GM18517 (cell line): Measurements from ENCODE around the gene DMD.

Experiments
- ATAC-seq: cut with Tn5 transposase; IDR thresholded peaks from one replicate; pipeline ENCODE4 v1.9.1; 2021; ENCODE audit warnings: mild to moderate bottlenecking, moderate library complexity; ENCODE audit not compliant: unreplicated experiment

DMD gene

DNA sequence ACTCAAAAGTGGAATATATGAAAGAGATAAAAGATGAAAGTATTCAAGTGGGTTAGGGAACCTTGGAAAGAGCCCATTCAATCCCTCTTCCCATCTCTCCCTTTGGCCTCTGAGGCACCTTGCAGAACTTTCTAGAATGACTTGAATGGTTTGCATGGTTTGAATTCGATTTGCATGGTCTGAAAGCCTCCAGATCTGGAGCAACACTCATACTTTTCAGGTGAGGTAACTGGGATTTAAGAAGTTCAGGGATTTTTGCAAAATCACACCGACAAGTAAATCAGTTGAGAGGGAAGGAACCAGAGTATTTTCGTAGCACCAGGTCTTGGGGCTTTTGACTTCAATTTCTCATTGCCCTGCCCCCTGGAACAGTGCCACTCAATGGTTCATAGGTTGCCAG lies 1663.5 kb downstream of the DMD start:
- no peak for ATAC-seq

- ATAC-seq, result no peak
These were observed 1663.9 kb downstream of the DMD start for GRCh38 chrX:31547416-31547815.

DNA sequence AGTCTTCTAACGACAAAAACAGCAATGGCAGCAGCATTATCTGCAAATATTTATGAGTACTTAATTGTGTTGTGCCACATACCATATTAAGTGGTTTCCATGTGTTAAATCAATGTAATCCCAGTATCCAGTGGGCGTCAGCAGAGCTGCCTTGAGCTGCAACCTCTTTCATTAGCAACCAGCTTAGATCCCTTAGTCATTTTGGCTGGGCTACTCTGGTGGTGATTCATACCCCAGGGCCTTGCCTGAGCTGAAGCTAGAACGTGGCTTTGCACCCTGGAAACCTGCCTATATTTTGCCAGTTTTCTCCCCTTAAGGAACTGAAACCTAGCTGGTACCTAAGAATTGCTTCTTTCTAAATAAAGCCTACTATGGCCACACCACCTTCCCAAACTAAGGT lies 1665.2 kb downstream of the DMD start:
- ATAC-seq, result no peak

DNA sequence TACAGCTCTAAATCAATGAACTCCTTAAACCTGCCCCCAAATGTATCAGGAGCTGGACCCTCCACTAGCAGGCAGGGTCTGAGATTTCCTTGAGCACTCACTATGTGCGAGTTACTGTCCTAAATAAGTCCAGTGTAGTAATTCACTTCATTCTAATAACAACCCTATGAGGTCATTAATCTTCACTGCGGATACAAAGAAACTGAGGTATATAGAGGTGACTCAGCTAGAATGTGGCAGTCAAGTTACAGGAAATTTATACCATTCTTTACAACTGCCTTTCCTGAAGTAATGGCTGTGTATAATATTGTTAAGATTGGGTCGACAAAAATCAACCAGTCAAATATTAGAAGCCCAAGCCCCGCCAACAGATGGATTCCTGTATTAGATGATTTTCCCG lies 1665.6 kb downstream of the DMD start:
- ATAC-seq, result no peak

- no peak for ATAC-seq
These were observed 1666.2 kb downstream of the DMD start for GRCh38 chrX:31545191-31545590.

GRCh38 chrX:31543634-31544033 lies 1667.7 kb downstream of the DMD start:
- ATAC-seq, result no peak

DNA sequence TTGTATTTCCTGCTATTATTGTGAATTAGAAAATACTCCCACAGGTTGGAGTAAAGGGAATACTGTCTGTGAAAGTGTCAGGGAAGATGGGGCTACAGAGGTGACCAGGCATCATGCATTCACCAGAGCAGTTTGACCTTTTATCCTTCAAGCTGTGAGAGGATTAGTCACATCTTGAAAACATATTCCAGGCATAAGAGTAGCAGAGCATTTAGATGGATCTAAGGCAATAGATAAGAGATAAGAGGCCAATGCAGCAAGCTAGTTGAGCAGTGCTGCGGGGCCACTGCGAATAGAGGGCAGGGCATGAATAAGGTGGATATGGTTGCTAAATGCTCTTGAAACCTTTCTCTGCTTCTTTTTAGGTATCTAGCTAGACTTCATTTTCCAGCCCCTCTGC lies 1668.8 kb downstream of the DMD start:
- ATAC-seq, result no peak

DNA sequence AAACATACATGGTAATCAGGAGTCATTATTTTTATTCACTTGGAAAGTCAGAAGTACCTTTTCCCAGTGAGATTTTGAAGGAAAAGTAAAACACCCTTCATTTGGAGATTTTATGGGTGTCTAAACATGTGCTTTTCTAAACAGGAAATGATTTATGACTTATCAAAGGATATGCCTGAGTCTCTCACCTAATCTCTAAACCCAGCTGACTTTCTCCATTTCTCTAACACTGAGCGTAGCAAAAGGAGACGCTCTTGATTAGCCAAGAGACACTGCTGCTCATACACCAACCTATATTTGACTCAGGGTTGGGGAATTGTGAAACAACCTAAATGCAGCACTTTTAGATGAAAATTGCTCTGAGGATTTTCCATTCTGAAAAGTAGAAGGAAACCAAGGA lies 1671.0 kb downstream of the DMD start:
- no peak for ATAC-seq

DNA sequence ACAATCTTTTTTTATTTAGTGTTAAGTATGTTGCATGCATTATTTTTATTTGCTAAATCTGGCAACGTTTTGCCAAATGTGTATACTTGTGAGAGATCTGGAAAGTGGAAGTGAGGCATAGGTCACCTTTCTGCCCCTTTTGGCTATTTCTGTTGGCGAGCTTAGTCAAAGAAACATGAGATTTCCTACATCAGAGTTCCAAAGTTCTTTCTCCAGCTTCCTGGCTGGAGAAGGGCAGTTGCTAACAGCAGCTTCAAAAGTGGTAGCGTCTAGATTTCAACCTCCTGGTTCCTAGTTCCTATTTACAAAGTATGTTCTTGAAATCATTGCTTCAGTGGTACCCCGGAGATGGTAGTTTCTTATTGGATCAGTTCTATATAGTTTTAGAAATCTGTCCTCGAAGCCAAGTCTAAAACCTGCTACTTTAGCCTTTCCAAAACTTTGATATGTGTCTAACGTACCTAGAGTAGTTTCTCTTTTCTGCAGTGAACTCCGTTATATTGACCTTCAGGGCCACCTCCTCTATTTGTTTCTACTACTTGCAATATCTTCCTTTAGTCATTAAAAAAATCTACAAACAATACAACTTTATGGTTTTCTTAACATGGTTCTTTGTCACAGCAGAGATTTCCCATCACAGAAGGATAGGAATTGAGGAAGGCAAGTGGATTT lies 1683.8 kb downstream of the DMD start:
- ATAC-seq, result no peak

DNA sequence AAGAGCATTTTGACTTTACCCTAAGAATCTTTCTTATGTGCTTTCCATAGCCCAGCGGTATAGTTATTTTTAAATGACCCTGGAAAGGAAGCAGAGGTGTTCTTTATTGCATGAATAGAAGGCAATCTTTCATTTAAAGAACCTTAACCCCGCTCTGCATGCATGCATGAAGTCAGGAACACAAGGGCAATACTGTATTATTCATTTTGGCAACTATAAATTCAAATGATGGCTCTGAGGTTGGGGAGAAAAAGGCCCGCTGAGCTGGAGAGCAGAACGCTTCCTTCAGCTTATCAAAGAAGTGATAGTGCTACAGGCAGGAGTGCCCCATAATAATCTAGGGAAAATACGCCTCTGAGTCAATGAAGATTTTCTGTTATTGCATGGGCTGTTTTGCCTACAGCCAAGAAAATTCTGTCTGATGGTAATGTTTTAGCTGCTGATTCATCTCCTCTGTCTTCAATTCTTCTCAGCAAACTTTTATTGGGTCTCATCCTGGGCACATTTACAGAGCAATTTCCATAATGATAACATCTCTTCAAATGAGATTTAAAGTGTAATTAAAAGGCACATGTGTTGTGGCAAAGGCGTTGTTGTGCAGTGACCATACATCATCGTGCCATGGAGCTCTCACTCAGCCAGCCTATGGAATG lies 1687.3 kb downstream of the DMD start:
- no peak for ATAC-seq

GRCh38 chrX:31522760-31523159 lies 1688.6 kb downstream of the DMD start:
- no peak for ATAC-seq

DNA sequence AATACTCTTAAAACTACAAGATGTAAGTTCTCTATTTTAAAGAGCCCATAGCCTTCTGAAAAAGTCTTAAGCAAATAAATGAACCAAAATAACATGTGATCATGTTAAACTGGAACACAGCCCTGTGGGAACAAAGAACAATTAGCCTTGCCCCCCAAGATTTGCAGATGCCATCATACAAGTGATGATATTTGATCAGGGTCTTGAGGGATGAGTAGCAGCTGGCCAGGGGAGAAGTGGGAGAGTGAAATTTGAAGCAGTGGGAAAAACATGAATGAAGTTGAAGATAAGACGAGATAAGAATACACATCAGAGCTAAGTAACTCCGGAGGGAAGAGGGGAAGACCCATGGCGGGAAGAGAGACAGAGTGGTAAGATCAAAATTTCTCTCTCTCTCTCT lies 1689.4 kb downstream of the DMD start:
- ATAC-seq, result no peak

DNA sequence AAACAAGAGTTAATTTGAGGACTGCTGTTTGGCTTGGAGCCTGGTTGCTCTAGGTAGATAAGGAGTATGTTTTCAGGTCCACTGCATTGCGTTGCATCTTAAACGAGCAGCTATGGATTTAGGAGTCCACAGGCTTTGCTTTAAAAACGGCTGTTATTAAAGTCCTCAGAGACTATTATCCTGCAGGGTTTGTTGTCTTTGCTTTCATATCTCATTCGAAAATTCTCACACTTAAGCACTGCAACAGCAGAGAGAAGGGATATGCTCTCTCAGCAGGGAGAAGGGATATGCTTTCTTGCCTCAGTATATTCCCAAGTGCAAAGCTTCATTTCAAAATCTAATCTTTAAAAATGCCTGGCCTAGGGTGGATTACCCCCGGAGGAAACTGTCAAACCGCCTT lies 1694.8 kb downstream of the DMD start:
- no peak for ATAC-seq

DNA sequence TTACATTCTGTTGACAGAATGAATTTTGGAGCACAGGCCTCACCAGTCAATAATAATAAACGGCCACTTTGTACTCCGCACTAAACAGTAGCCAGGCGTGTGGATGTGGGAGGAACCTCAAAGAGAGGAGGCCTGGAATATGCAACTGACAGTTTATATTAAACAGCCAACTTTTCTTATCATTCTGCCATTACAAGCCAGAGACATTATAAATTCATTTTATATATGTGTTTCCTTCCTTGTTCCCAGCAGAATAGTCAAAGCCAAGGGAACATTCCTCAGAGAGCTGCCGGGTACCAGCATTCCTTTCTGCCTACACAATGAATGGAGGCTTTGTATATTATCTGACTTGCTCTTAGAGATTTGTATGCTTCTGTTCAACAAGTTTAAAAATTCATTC lies 1703.0 kb downstream of the DMD start:
- ATAC-seq, result no peak

DNA sequence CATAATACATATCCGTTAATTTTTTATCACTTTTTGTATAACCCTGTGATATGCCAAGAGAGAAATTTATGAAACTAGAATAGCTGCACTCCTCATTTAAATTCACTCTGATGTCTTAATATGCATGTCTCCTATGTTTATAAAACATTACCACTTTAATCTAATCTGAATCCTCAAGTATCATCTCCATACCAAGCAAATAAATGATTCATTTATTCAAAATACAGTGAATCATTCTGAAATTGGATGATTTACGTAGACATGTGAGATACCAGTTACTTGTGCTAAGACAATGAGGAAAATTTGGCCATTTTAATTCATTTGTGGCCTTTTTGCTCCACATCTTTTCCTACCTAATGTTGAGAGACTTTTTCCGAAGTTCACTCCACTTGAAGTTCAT lies 1704.4 kb downstream of the DMD start:
- ATAC-seq, result no peak

- no peak for ATAC-seq
These were observed 1705.0 kb downstream of the DMD start for GRCh38 chrX:31506360-31506759.

GRCh38 chrX:31500921-31501320 lies 1710.4 kb downstream of the DMD start:
- ATAC-seq, result peak; percentile 53

- no peak for ATAC-seq
These were observed 1712.2 kb downstream of the DMD start for GRCh38 chrX:31499109-31499508.

GRCh38 chrX:31497086-31497485 lies 1714.3 kb downstream of the DMD start:
- ATAC-seq, result no peak

DNA sequence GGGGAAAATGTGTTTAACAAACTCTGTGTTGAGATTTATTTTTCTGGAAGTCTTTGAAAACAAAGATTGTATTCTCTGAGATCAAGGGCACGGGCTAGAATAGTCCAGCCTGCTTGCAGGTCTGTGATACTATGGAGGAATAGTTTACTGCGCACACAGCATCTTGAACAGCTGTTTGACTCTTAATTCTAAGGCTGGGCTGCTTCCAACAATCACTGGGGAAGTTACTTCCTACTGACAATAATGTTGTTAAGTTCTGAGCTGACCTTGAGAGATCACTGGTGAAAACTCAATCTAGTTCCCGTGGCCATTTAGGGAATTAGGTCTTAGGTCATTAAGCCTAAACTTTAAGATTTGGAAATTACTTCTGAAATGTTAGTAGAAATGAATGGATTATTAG lies 1723.4 kb downstream of the DMD start:
- no peak for ATAC-seq

GRCh38 chrX:31483336-31483735 lies 1728.0 kb downstream of the DMD start:
- no peak for ATAC-seq

DNA sequence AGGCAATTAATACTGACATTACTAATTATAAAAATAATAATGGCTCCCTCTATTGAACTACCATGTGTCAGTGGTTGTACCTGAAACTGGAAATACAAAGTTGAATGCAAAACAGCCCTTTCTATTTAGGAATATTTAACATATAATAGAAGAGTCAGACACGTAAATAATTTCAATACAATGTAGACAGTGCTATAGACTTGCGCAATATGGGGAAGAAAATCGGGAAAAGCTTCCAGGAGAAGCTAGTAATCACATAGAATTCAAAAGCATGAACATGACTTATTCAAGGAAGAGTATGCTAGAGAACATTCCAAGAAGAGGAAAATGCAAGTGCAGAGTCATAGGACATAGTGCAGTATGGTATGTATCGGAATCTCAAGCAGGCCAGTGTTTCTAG lies 1730.7 kb downstream of the DMD start:
- no peak for ATAC-seq

GRCh38 chrX:31471229-31471628 lies 1740.1 kb downstream of the DMD start:
- ATAC-seq, result no peak
